B cell (primary cell): Measurements from ENCODE around the gene SERP1.

Source experiments
- EZH2 ChIP-seq: IDR thresholded peaks from 2 replicates; pipeline ENCODE4 v1.6.1; 2012; ENCODE audit warnings: borderline replicate concordance, low read depth, mild to moderate bottlenecking, moderate library complexity, low read length; ENCODE audit not compliant: insufficient read depth, poor library complexity, severe bottlenecking
- TF ChIP-seq, protein P1 (sequence below): fragments of 200-600 bp; IDR thresholded peaks from one replicate; pipeline ENCODE4 v1.8.0; 2022; ENCODE audit warnings: antibody characterized with exemption, mild to moderate bottlenecking

DNA sequence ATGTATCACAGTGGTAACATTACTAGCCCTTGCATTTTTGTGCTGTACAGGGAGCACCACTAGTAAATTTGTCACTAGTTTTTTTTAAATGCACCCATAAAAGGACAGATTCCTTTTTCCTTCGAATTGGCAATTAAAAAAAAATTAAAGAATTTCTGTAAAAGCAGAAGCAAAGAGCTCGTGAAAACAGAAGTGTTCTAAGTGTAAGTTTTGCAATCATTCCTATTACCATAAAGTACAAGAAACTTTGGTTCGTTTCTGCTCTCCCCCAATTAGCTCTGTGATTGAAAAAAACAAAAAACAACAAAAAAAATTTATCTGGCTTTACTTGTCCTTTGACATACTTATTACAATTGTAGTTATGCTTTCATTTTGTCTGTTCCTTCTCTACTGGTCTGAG, 5.3 kb downstream of the SERP1 start:
- TF ChIP-seq EZH2 = no peak
- TF ChIP-seq, protein P1, sequence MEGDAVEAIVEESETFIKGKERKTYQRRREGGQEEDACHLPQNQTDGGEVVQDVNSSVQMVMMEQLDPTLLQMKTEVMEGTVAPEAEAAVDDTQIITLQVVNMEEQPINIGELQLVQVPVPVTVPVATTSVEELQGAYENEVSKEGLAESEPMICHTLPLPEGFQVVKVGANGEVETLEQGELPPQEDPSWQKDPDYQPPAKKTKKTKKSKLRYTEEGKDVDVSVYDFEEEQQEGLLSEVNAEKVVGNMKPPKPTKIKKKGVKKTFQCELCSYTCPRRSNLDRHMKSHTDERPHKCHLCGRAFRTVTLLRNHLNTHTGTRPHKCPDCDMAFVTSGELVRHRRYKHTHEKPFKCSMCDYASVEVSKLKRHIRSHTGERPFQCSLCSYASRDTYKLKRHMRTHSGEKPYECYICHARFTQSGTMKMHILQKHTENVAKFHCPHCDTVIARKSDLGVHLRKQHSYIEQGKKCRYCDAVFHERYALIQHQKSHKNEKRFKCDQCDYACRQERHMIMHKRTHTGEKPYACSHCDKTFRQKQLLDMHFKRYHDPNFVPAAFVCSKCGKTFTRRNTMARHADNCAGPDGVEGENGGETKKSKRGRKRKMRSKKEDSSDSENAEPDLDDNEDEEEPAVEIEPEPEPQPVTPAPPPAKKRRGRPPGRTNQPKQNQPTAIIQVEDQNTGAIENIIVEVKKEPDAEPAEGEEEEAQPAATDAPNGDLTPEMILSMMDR = no peak
